ENCODE measurements around the gene ACTN4. TPM values are rescaled to one million over a fixed set of nuclear protein-coding genes. Genes with fewer than 3 reads are reported as not detected.
A peak's percentile ranks its signal among the peaks of the same experiment; 100 is the strongest.

ACTN4 gene
- total RNA-seq, 1 donor from 2014 or later, result 975 TPM

- peaks cover 54% of the 10 kb centered on the region for H3K4me1 Mint-ChIP-seq (ENCODE audit: low read depth, unreplicated experiment)
- H3K9me3 Mint-ChIP-seq (ENCODE audit: unreplicated experiment), result peaks cover 11% of the 10 kb centered on the region
- peak overlapping the region; percentile 82 for H3K27ac Mint-ChIP-seq (ENCODE audit: unreplicated experiment)
- no peak for DNase-seq
- TF ChIP-seq, protein P1, sequence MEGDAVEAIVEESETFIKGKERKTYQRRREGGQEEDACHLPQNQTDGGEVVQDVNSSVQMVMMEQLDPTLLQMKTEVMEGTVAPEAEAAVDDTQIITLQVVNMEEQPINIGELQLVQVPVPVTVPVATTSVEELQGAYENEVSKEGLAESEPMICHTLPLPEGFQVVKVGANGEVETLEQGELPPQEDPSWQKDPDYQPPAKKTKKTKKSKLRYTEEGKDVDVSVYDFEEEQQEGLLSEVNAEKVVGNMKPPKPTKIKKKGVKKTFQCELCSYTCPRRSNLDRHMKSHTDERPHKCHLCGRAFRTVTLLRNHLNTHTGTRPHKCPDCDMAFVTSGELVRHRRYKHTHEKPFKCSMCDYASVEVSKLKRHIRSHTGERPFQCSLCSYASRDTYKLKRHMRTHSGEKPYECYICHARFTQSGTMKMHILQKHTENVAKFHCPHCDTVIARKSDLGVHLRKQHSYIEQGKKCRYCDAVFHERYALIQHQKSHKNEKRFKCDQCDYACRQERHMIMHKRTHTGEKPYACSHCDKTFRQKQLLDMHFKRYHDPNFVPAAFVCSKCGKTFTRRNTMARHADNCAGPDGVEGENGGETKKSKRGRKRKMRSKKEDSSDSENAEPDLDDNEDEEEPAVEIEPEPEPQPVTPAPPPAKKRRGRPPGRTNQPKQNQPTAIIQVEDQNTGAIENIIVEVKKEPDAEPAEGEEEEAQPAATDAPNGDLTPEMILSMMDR (IDR thresholded peaks at IDR 0.05; ENCODE audit: partially characterized antibody, unreplicated experiment), result no peak
- peaks cover under 1% of the 10 kb centered on the region for H3K36me3 Mint-ChIP-seq (ENCODE audit: unreplicated experiment)
- peak overlapping the region; percentile 30 for H3K4me3 Mint-ChIP-seq (ENCODE audit: unreplicated experiment)
- peaks cover 14% of the 10 kb centered on the region for H3K27me3 Mint-ChIP-seq (ENCODE audit: unreplicated experiment)
These were observed 28.8 kb downstream of the ACTN4 start for GRCh38 chr19:38676023-38676877.

DNA sequence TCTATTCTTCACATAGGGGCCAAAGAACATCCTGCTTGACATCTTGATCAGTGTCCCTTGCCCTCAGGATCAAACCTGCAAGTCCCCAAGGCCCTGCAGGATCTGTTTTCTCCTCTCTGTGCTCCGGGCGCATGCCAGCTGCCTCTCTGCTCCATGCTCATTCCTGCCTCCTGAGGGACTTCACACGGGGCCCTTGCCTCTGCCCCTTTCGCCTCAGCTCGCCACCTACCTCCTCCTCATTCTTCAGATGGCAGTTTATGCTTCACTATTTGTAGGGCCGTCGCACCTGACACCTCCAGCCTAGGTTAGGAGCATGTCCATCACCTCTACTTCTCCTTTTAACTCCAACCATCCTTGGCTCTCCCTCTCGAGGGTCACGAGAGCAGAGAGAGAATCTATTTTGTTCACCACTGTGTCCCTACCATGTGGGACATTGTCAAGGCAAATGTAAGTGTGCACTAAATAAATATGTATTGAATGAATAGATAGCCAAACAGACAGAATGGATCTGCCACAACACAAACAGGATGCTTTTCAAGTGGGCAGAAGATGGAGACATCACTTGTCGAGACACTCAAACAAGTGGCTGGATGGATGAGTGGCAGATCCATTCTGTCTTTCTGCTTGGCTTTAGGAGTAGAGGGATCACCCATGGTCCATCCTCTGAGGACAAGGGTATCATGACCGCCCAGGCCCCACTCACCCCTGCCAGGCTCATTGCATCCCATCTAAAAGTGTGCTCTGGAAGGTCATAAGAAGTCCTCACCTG lies 29.6 kb downstream of the ACTN4 start:
- H3K27ac Mint-ChIP-seq (ENCODE audit: unreplicated experiment), result peak overlapping the region; percentile 82
- no peak for DNase-seq
- H3K4me3 Mint-ChIP-seq (ENCODE audit: unreplicated experiment), result peak overlapping the region; percentile 64
- peaks cover 53% of the 10 kb centered on the region for H3K4me1 Mint-ChIP-seq (ENCODE audit: low read depth, unreplicated experiment)
- TF ChIP-seq, protein P1 (IDR thresholded peaks at IDR 0.05; ENCODE audit: partially characterized antibody, unreplicated experiment), result no peak
- H3K27me3 Mint-ChIP-seq (ENCODE audit: unreplicated experiment), result peaks cover 16% of the 10 kb centered on the region
- H3K9me3 Mint-ChIP-seq (ENCODE audit: unreplicated experiment), result peaks cover 14% of the 10 kb centered on the region
- H3K36me3 Mint-ChIP-seq (ENCODE audit: unreplicated experiment), result peaks cover 7% of the 10 kb centered on the region

DNA sequence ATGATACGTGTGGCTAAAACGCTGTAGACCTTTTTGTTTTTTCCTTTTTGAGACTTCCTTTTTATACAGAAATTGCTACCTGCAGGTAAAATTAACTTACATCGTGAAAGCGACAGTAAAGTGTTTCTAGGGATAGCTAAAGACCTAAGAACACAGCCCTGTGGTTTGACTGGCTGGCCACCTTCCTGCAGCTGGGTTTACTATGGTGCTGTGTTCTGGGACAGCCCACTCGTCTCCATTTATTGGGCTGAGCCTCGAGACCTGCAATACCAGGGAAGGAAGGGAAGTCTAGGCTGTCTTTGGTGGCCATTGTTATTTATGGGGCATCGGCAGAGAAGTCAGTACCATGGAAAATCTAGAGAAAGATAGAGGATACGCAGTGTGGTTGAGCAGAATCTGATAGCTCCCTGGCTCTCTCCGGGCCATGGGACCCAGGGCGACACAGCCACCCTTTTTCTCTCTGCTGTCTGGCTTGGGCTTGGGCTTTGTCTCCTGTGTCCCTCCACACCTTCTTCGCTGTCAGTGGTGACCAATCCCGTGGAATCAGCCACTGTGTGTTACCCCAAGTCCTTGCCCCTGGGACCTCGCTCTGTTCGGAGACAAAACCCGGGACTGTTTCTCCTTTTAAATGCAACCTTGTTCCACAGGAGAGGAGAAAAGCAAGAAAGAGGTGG lies 30.9 kb downstream of the ACTN4 start:
- TF ChIP-seq, protein P1 (IDR thresholded peaks at IDR 0.05; ENCODE audit: partially characterized antibody, unreplicated experiment), result no peak
- H3K4me3 Mint-ChIP-seq (ENCODE audit: unreplicated experiment), result no peak overlapping the region
- H3K9me3 Mint-ChIP-seq (ENCODE audit: unreplicated experiment), result peaks cover 23% of the 10 kb centered on the region
- H3K27me3 Mint-ChIP-seq (ENCODE audit: unreplicated experiment), result peaks cover 23% of the 10 kb centered on the region
- peaks cover 11% of the 10 kb centered on the region for H3K36me3 Mint-ChIP-seq (ENCODE audit: unreplicated experiment)
- H3K27ac Mint-ChIP-seq (ENCODE audit: unreplicated experiment), result peak overlapping the region; percentile 85
- H3K4me1 Mint-ChIP-seq (ENCODE audit: low read depth, unreplicated experiment), result peaks cover 63% of the 10 kb centered on the region
- DNase-seq, result no peak

DNA sequence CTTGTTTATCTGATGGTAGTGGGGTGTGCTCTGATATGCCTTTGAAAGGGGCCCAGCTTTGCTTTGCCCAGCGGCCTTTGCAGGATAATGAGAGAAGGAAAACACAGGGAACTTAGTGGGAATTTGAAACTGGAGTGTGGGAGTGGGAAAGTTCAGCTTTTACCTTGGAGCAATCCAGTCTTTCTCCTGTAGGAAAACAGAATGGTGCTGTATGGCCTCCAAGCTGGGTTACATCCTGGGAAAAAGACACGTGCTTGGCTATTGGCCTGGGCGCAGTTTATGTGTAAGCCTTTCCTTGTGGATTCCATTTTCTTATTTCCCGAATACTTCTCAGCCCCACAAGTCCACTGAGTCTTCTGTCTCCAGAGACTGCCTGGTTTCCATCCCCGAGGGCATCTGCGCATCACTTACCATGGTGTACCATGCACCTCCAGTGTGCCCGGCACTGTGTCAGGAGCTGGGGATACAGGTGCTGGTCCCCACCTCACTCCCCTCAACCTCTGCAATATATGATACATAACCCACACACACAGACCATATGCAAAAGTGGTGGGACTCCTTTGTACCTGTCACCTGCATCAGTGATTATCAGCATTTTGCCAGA lies 31.5 kb downstream of the ACTN4 start:
- Mint-ChIP-seq H3K27ac (ENCODE audit: unreplicated experiment) (peak overlapping the region; percentile 85), H3K36me3 (ENCODE audit: unreplicated experiment) (peaks cover 11% of the 10 kb centered on the region), H3K4me3 (ENCODE audit: unreplicated experiment) (no peak overlapping the region), H3K9me3 (ENCODE audit: unreplicated experiment) (peaks cover 28% of the 10 kb centered on the region), H3K27me3 (ENCODE audit: unreplicated experiment) (peaks cover 23% of the 10 kb centered on the region), H3K4me1 (ENCODE audit: low read depth, unreplicated experiment) (peaks cover 67% of the 10 kb centered on the region)
- TF ChIP-seq, protein P1 (IDR thresholded peaks at IDR 0.05; ENCODE audit: partially characterized antibody, unreplicated experiment), result no peak
- no peak for DNase-seq
